Calu3 (cell line): ENCODE measurements around the gene DPF3. TPM values are rescaled to one million over a fixed set of nuclear protein-coding genes. Genes with fewer than 3 reads are reported as not detected.

Experiments
- BruUV-seq: library from RNA; stranded (reverse); fragments of 400-500 nt; replicated peaks from 2 replicates; lab custom pipeline; 2021; lab: Mats Ljungman, UMichigan
- CTCF ChIA-PET: fragments of 300-600 bp; sonication (Branson Sonifier 250); formaldehyde crosslinking; loops from one replicate; lab custom pipeline; 2022; ENCODE audit warnings: antibody characterized with exemption; lab: Charles Lee
- DNase-seq: peaks from one replicate; pipeline ENCODE4 v3.0.0; 2022
- H3K27ac Mint-ChIP-seq: one replicate; pipeline ENCODE4 v1.8.0; 2022; ENCODE audit warnings: mixed read lengths; ENCODE audit not compliant: unreplicated experiment
- H3K27me3 Mint-ChIP-seq: one replicate; pipeline ENCODE4 v1.8.0; 2022; ENCODE audit warnings: mixed read lengths; ENCODE audit not compliant: unreplicated experiment
- H3K36me3 Mint-ChIP-seq: one replicate; pipeline ENCODE4 v1.8.0; 2022; ENCODE audit warnings: mild to moderate bottlenecking, moderate library complexity, mixed read lengths; ENCODE audit not compliant: insufficient read depth, unreplicated experiment
- H3K4me1 Mint-ChIP-seq: one replicate; pipeline ENCODE4 v1.8.0; 2022; ENCODE audit warnings: mild to moderate bottlenecking, low read depth, mixed read lengths; ENCODE audit not compliant: unreplicated experiment
- H3K4me3 Mint-ChIP-seq: one replicate; pipeline ENCODE4 v1.8.0; 2022; ENCODE audit warnings: mild to moderate bottlenecking, low read depth, moderate library complexity, mixed read lengths; ENCODE audit not compliant: unreplicated experiment
- H3K9me3 Mint-ChIP-seq: one replicate; pipeline ENCODE4 v1.8.0; 2022; ENCODE audit warnings: low read depth, mixed read lengths; ENCODE audit not compliant: unreplicated experiment
- intact Hi-C: fragments of 100-400 bp; cut with micrococcal nuclease; formaldehyde crosslinking; loops from one replicate; pipeline ENCODE4 v1.10.0; 2022; ENCODE audit not compliant: unreplicated experiment
- total RNA-seq: library from RNA; stranded (reverse); gene quantifications from 2 replicates; pipeline ENCODE4 v1.2.3, GENCODE V29; 2022
- TF ChIP-seq, protein P1 (sequence below): fragments of 200-600 bp; IDR thresholded peaks from one replicate; pipeline ENCODE4 v1.8.0; 2022; ENCODE audit warnings: antibody characterized with exemption; ENCODE audit not compliant: unreplicated experiment

DPF3 gene
- total RNA-seq, 1 experiment from 2014 or later, result 9.6 TPM

DNA sequence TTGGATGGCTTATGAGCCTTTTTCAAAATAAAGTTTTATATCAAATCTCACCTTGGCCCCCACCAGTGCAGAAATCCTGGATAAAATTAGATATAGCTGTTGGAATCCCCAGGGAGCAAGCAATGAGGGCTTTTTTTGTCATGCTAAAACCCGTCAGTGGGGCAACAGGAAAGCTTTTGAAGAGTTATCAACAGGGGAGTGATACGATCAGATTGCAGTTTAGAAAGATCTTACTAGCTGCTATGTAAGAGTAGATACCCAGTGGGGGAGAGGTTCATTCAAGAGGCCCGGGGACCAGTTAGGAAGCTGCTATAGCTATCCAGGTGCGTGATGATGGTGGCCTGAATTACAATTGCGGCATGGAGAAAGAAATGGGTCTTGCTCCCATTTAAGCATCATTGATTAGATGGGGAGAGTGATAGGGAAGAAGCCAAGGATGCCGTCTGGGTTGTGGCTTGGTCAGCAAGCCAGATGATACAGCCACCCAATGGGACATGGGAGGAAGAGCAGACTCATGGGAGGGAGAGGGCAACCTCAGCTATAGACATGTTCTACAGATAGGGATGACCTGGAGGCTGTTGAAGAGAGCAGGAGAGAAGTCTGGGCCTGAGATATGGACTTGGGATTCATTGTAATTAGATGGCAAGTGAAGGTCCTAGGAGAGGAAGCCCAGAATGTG lies 272.4 kb downstream of the DPF3 start:
- CTCF ChIA-PET, result interaction anchor here (0.5 kb wide), 1 partner anchor 154 kb away, joined by 4 read pairs; no protein-coding TSS in a partner anchor

DNA sequence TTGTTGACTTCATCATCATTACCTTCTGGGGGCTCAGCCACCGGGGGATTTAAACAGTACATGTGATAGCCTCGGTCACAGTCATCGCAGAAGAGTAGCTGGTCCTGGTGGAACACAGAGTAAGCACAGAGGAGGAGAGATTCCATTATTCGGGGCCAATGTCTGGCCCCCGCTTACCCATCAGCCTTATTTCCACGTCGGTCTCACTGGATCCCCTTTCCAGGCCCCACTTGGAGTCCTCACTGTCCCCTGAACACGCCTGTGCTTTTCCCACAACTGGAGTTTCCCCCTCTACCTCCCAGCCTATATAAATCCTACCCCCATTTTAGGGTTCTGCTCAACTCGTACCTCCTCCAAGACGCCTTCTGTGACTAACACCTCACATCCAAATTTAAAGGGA lies 274.0 kb downstream of the DPF3 start:
- DNase-seq, result no peak
- intact Hi-C loops, result no loop called here
- CTCF ChIA-PET, result no interaction called here
- Mint-ChIP-seq H3K27ac (no peak overlapping the region), H3K4me1 (no peaks in the 10 kb centered on the region), H3K9me3 (peaks cover 5% of the 10 kb centered on the region), H3K27me3 (peaks cover 40% of the 10 kb centered on the region), H3K4me3 (no peak overlapping the region), H3K36me3 (peaks cover 5% of the 10 kb centered on the region)
- TF ChIP-seq, protein P1, sequence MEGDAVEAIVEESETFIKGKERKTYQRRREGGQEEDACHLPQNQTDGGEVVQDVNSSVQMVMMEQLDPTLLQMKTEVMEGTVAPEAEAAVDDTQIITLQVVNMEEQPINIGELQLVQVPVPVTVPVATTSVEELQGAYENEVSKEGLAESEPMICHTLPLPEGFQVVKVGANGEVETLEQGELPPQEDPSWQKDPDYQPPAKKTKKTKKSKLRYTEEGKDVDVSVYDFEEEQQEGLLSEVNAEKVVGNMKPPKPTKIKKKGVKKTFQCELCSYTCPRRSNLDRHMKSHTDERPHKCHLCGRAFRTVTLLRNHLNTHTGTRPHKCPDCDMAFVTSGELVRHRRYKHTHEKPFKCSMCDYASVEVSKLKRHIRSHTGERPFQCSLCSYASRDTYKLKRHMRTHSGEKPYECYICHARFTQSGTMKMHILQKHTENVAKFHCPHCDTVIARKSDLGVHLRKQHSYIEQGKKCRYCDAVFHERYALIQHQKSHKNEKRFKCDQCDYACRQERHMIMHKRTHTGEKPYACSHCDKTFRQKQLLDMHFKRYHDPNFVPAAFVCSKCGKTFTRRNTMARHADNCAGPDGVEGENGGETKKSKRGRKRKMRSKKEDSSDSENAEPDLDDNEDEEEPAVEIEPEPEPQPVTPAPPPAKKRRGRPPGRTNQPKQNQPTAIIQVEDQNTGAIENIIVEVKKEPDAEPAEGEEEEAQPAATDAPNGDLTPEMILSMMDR, result no peak
- BruUV-seq, result no TSS peak

More for the DNA sequence above, 272.4 kb downstream of the DPF3 start:
- no TSS peak for BruUV-seq
- H3K27me3 Mint-ChIP-seq, result peaks cover 29% of the 10 kb centered on the region
- peaks cover 5% of the 10 kb centered on the region for H3K36me3 Mint-ChIP-seq
- H3K4me3 Mint-ChIP-seq, result no peak overlapping the region
- no peak for DNase-seq
- intact Hi-C loops, result no loop called here
- no peak overlapping the region for H3K27ac Mint-ChIP-seq
- H3K4me1 Mint-ChIP-seq, result no peaks in the 10 kb centered on the region
- H3K9me3 Mint-ChIP-seq, result peaks cover 11% of the 10 kb centered on the region
- TF ChIP-seq, protein P1, result no peak

DNA sequence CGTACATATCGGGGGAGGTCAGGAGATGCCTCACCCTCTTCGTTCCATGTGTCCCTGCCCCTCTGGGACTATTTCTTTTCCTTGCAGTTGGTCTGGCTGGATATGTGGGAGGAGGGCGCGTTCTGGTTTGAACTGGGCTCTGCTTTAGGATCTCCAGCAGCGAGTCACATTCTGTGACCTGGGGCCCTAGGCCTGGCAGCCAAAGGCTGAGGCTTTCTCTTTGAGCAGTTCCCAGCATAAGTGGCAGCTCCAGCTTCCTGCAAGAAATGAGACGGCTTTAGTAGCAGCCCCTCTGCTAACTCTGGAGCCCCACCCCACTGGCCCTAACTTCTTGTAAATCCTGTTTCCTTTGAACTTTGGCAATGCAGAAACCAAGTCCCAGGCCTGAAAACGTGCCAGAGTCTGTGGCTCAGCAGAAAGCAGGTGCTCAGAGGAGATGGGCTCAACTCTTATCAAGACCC lies 274.8 kb downstream of the DPF3 start:
- intact Hi-C loops, result no loop called here
- no peak for DNase-seq
- Mint-ChIP-seq H3K36me3 (peaks cover 5% of the 10 kb centered on the region), H3K4me1 (no peaks in the 10 kb centered on the region), H3K27me3 (peaks cover 40% of the 10 kb centered on the region), H3K9me3 (peaks cover 5% of the 10 kb centered on the region), H3K27ac (no peak overlapping the region), H3K4me3 (no peak overlapping the region)
- TF ChIP-seq, protein P1, result no peak
- BruUV-seq, result no TSS peak
- CTCF ChIA-PET, result no interaction called here

DNA sequence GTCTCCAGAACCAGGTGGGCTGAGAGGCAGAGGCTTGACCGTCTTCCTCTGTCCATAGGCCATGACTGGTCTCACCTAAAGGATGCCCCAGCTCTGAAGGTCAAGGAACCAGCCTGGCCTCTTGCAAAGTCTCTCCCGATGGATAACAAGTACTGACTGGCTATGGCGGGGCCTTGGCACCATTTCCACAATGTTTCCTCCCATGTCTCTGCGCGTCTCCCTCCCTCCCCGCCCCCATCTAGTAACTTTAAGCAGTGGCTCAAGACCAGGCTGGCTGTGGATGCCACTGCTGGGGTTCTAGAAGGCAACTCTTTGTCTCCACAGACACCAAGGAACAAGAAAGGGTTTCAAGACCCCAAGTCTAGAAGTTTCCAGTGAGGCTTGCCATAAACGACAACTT lies 275.5 kb downstream of the DPF3 start:
- CTCF ChIA-PET, result no interaction called here
- no peak overlapping the region for H3K4me3 Mint-ChIP-seq
- no peaks in the 10 kb centered on the region for H3K4me1 Mint-ChIP-seq
- DNase-seq, result no peak
- H3K27ac Mint-ChIP-seq, result no peak overlapping the region
- H3K9me3 Mint-ChIP-seq, result peaks cover 5% of the 10 kb centered on the region
- TF ChIP-seq, protein P1, result no peak
- no TSS peak for BruUV-seq
- H3K27me3 Mint-ChIP-seq, result peaks cover 40% of the 10 kb centered on the region
- H3K36me3 Mint-ChIP-seq, result peaks cover 5% of the 10 kb centered on the region
- intact Hi-C loops, result no loop called here
